BJ (cell line): ENCODE data around the gene USF2. TPM values are rescaled to one million over a fixed set of nuclear protein-coding genes. Genes with fewer than 3 reads are reported as not detected.

Experiments
- CTCF ChIA-PET: fragments of 350-600 bp; formaldehyde crosslinking; extraction: SDS; loops from one replicate; lab custom pipeline; 2021; ENCODE audit warnings: antibody characterized with exemption, inconsistent platforms; lab: Yijun Ruan, JAX
- POLR2A ChIA-PET: fragments of 300-600 bp; sonication (Branson Sonifier 250); formaldehyde crosslinking; extraction: SDS; loops from one replicate; lab custom pipeline; 2021; ENCODE audit warnings: antibody characterized with exemption; lab: Charles Lee
- DNase-seq: peaks from one replicate; pipeline ENCODE4 v3.0.0-alpha.2; 2011; ENCODE audit warnings: low read depth
- H3K27me3 ChIP-seq: 2 replicates; pipeline ENCODE4 v1.6.0; 2011; ENCODE audit warnings: low read length; ENCODE audit not compliant: control insufficient read depth, insufficient read depth
- H3K36me3 ChIP-seq: 2 replicates; pipeline ENCODE4 v1.5.1; 2011; ENCODE audit warnings: low read length; ENCODE audit not compliant: control insufficient read depth, insufficient read depth
- H3K4me3 ChIP-seq: 2 replicates; pipeline ENCODE4 v1.5.1; 2011; ENCODE audit warnings: low read depth, mild to moderate bottlenecking, control low read depth, low read length
- CTCF ChIP-seq: IDR thresholded peaks from 2 replicates; pipeline ENCODE4 v1.5.1; 2011; ENCODE audit warnings: low read depth, mild to moderate bottlenecking, control low read depth, inconsistent platforms, low read length, moderate library complexity; ENCODE audit not compliant: insufficient read depth
- polyA plus RNA-seq: library from polyadenylated mRNA; depleted of rRNA; stranded (reverse); fragments of >200 nt; gene quantifications from 2 replicates; pipeline ENCODE4 v1.2.3, GENCODE V29; 2011

Gene USF2
- polyA plus RNA-seq, 1 experiment = 80.3 TPM

- TF ChIP-seq CTCF = no peak
- H3K27me3 ChIP-seq = peaks cover 16% of the 10 kb centered on the region
- POLR2A ChIA-PET = no interaction called here
Observed at GRCh38 chr19:35246466-35247092, 22.2 kb upstream of the USF2 start.

DNA sequence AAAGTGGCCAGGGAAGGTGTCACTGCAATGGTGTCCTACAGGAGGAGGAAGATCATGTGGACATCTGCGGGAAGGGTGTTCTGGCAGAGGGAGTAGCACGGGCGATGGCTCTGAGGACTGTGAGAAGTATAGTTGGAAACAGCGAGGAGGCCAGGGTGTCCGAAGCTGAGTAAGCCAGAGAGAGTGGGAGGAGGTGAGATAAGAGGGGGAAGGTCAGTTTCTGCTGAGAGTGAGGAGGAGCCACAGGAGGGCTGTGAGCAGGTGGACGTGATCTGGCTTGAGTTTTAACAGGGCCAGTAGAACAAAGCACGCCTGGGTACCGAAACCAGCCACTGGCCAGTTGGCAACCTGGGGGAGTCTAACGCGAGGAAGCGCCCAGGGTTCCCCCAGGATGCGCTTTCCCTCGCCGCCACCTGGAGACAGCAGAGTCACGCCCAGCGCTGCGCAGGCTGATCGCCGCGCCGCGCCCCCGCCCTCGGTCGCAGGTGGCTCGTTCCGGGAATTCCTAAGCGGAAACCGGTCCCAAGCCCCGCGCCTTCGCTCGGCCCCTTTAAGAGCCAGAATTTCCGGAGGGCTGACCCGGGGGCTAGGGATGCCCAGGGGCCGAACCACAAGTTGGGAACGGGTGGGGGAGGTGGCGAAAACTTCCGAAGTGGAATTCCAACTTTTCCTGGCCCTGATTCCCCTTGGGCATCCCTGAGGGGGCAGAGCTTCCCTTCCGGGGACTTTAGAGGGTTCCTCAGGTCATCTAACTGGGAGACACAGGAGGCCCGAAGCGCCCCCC, 21.0 kb upstream of the USF2 start:
- DNase-seq = no peak
- ChIA-PET POLR2A (no interaction called here), CTCF (no interaction called here)
- peak; percentile 14; the same call in 1 of the 2 replicates for TF ChIP-seq CTCF
- H3K36me3 ChIP-seq = no peaks in the 10 kb centered on the region
- H3K27me3 ChIP-seq = peaks cover 16% of the 10 kb centered on the region
- H3K4me3 ChIP-seq = no peak overlapping the region

More at GRCh38 chr19:35246466-35247092, 22.2 kb upstream of the USF2 start:
- Histone ChIP-seq H3K4me3 (no peak overlapping the region), H3K36me3 (no peaks in the 10 kb centered on the region)
- CTCF ChIA-PET = no interaction called here
- DNase-seq = no peak

DNA sequence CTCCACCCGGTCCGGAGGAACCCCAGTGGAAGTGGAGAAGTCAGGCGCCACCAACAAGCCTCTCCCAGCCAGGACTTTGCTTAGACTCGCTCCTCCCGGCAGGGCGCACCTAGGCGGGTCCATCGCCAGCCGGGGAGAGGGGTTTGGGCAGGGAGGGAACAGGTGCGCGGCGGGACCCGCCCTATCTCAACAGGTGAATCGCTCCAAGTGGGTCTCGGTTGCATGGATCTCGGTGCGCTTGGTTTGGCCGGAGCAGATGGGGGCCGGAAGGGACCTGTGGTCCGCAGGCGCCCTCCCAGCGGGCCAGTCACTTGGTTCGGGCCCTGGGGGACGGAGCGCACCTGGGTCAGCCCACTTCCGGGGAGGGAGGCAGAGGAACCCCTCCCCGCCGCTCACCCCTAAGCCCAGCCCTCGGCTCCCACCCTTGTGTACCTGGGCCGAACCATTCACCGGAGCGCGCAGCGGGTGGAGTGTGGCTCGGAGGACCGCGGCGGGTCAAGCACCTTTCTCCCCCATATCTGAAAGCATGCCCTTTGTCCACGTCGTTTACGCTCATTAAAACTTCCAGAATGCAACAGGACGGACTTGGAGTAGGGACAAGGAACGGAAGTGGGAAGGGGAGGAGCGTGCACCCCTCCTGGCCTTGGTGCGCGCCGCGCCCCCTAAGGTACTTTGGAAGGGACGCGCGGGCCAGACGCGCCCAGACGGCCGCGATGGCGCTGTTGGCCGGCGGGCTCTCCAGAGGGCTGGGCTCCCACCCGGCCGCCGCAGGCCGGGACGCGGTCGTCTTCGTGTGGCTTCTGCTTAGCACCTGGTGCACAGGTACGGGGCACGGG, 20.2 kb upstream of the USF2 start, which contains the start of gene LSR:
Gene LSR, plus strand, starts transcription at position 693 of the 836 bp plus-strand sequence. Its CDS starts 21 bp downstream, at position 714.
- no peak within 1 kb of the TSS for H3K4me3 ChIP-seq
- DNase-seq = no peak
- H3K36me3 ChIP-seq = no peaks in the 10 kb centered on the region
- ChIA-PET POLR2A (no interaction called here), CTCF (no interaction called here)
- no peak for TF ChIP-seq CTCF
- peaks cover 16% of the 10 kb centered on the region for H3K27me3 ChIP-seq

DNA sequence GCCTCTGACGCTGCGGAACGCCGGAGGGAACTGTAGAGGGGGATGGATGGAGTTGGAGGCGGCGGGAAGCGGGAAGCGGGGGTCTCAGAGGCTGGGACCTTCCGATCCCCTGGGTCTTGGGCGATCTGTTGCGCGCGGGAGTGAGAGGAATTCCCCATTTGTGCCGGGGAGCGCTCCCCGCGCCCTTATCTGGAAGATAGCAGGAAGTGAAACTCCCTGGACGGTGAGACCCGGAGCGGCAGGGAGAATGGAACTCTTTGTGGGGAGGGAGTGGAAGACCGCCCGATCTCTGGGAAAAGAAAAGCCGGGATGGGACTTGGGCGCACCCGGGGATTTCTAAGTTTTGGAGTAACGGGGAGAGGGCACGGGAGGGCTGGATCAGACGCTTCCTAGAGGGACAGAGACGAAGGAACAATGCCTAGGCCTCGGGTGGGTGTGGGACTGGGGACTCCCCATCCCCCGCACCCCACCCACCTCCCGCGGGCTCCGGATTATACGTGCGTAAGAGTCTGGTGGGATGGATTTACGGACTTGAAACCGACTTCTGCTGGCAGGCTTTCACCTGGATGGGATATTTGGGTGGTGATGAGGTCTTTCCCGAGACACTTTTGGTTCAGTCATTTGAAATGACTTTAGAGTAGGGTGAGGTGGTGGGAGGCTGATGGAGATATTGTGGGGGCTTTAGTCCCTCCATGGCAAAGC, 19.5 kb upstream of the USF2 start:
- H3K27me3 ChIP-seq = peaks cover 16% of the 10 kb centered on the region
- POLR2A ChIA-PET = no interaction called here
- H3K36me3 ChIP-seq = no peaks in the 10 kb centered on the region
- DNase-seq = no peak
- H3K4me3 ChIP-seq = no peak overlapping the region
- TF ChIP-seq CTCF = no peak
- CTCF ChIA-PET = no interaction called here
